ENCODE data around the gene MRPL1. TPM values are rescaled to one million over a fixed set of nuclear protein-coding genes. Genes with fewer than 3 reads are reported as not detected.

MRPL1 gene
- polyA plus RNA-seq, 3 donors, result 4.0 to 11.8 (median 10.7) TPM

GRCh38 chr4:77852892-77853495 is 9.6 kb upstream of the MRPL1 start:
- no peaks in the 10 kb centered on the region for H3K79me2 ChIP-seq (ENCODE audit: insufficient read depth, low read length)
- peaks cover 0 to 1% (median 0%) of the 10 kb centered on the region in 3 donors for H3K27me3 Mint-ChIP-seq (ENCODE audit: low read depth in 3 of 3)
- peaks cover 48% of the 10 kb centered on the region for H3K4me1 Mint-ChIP-seq
- no peaks in the 10 kb centered on the region for H3K27me3 ChIP-seq (ENCODE audit: control insufficient read depth in 2 of 2, insufficient read depth in 2 of 2, low read length in 2 of 2)
- WGBS (ENCODE audit: insufficient coverage), result no CpG with 5 or more reads among the region's 7 CpGs
- DNase-seq, result peak; percentile 46 to 75 (median 58)
- H2AFZ ChIP-seq (ENCODE audit: insufficient read depth, low read depth, low read length, poor library complexity, severe bottlenecking), result peak overlapping the region; percentile 70
- peak overlapping the region; percentile 15 to 90 (median 72) for H3K27ac Mint-ChIP-seq
- H3K27ac ChIP-seq (ENCODE audit: low read depth in 1 of 2, low read length in 2 of 2), result peak overlapping the region in 1 of 2 donors; percentile 75
- H3K4me1 ChIP-seq (ENCODE audit: control insufficient read depth in 1 of 2, insufficient read depth in 2 of 2, low read length in 2 of 2), result peaks cover 36 to 42% of the 10 kb centered on the region in 2 donors
- peak overlapping the region; percentile 43 for H3K4me2 ChIP-seq (replicated peaks; ENCODE audit: extremely low read depth, low read length, poor library complexity, severe bottlenecking)
- no peaks in the 10 kb centered on the region for H4K20me1 ChIP-seq (ENCODE audit: insufficient read depth, low read length)
- H3K9ac ChIP-seq (ENCODE audit: insufficient read depth, low read length, poor library complexity, severe bottlenecking), result no peak overlapping the region
- no peak for TF ChIP-seq CTCF (IDR thresholded peaks at IDR 0.05)
- intact Hi-C loops (cut with micrococcal nuclease), result no loop called here
- peak overlapping the region; percentile 41 to 76 for H3K4me3 Mint-ChIP-seq
- H3K9me3 ChIP-seq (replicated peaks in 1 of 2; ENCODE audit: control insufficient read depth in 1 of 2, insufficient read depth in 1 of 2, low read length in 2 of 2), result no peaks in the 10 kb centered on the region
- H3K9me3 Mint-ChIP-seq, result peaks cover 0 to 2% (median 0%) of the 10 kb centered on the region in 7 donors
- no peak overlapping the region for H3K4me3 ChIP-seq (replicated peaks in 1 of 3; ENCODE audit: low read depth in 2 of 3, low read length in 3 of 3)
- H3K36me3 Mint-ChIP-seq, result no peaks in the 10 kb centered on the region
- H3K36me3 ChIP-seq (replicated peaks in 1 of 2; ENCODE audit: control insufficient read depth in 1 of 2, insufficient read depth in 2 of 2, low read length in 2 of 2), result no peaks in the 10 kb centered on the region

- Mint-ChIP-seq H3K27ac (peak overlapping the region; percentile 72 to 90 (median 80)), H3K4me3 (no peak overlapping the region), H3K27me3 (ENCODE audit: low read depth in 3 of 3) (peaks cover 0 to 1% (median 0%) of the 10 kb centered on the region in 3 donors), H3K4me1 (peaks cover 53% of the 10 kb centered on the region), H3K9me3 (peaks cover 0 to 2% (median 0%) of the 10 kb centered on the region in 7 donors), H3K36me3 (no peaks in the 10 kb centered on the region)
- peaks cover 36 to 42% of the 10 kb centered on the region in 2 donors for H3K4me1 ChIP-seq (ENCODE audit: control insufficient read depth in 1 of 2, insufficient read depth in 2 of 2, low read length in 2 of 2)
- DNase-seq, result peak; percentile 68 to 88 (median 69)
- no peaks in the 10 kb centered on the region for H3K27me3 ChIP-seq (ENCODE audit: control insufficient read depth in 2 of 2, insufficient read depth in 2 of 2, low read length in 2 of 2)
- H3K9ac ChIP-seq (ENCODE audit: insufficient read depth, low read length, poor library complexity, severe bottlenecking), result no peak overlapping the region
- no CpG with 5 or more reads among the region's 7 CpGs for whole genome bisulfite sequencing (ENCODE audit: insufficient coverage)
- H4K20me1 ChIP-seq (ENCODE audit: insufficient read depth, low read length), result no peaks in the 10 kb centered on the region
- H2AFZ ChIP-seq (ENCODE audit: insufficient read depth, low read depth, low read length, poor library complexity, severe bottlenecking), result peak overlapping the region; percentile 66
- H3K4me2 ChIP-seq (replicated peaks; ENCODE audit: extremely low read depth, low read length, poor library complexity, severe bottlenecking), result peak overlapping the region; percentile 22
- intact Hi-C loops (cut with micrococcal nuclease), result no loop called here
- no peaks in the 10 kb centered on the region for H3K36me3 ChIP-seq (replicated peaks in 1 of 2; ENCODE audit: control insufficient read depth in 1 of 2, insufficient read depth in 2 of 2, low read length in 2 of 2)
- peak overlapping the region in 1 of 3 experiments; percentile 5 for H3K4me3 ChIP-seq (replicated peaks in 1 of 3; ENCODE audit: low read depth in 2 of 3, low read length in 3 of 3)
- H3K27ac ChIP-seq (ENCODE audit: low read depth in 1 of 2, low read length in 2 of 2), result peak overlapping the region in 1 of 2 donors; percentile 75
- TF ChIP-seq CTCF (IDR thresholded peaks at IDR 0.05), result no peak
- H3K79me2 ChIP-seq (ENCODE audit: insufficient read depth, low read length), result no peaks in the 10 kb centered on the region
- H3K9me3 ChIP-seq (replicated peaks in 1 of 2; ENCODE audit: control insufficient read depth in 1 of 2, insufficient read depth in 1 of 2, low read length in 2 of 2), result no peaks in the 10 kb centered on the region
These were observed 8.1 kb upstream of the MRPL1 start for GRCh38 chr4:77854431-77855111.

All from CD14-positive monocyte (primary cell).